HepG2 (cell line): ENCODE results near the gene LRRN2. TPM values are rescaled to one million over a fixed set of nuclear protein-coding genes. Genes with fewer than 3 reads are reported as not detected.

Source experiments
- ZNF550 ChIP-seq: sonication (generic); formaldehyde crosslinking; IDR thresholded peaks from 2 replicates; pipeline ENCODE4 v1.4.0; 2020; ENCODE audit warnings: mild to moderate bottlenecking, missing genetic modification reagents, borderline replicate concordance
- ZSCAN12 ChIP-seq: sonication (generic); formaldehyde crosslinking; IDR thresholded peaks from 2 replicates; pipeline ENCODE4 v1.9.0; 2021; ENCODE audit warnings: mild to moderate bottlenecking, missing genetic modification reagents
- polyA plus RNA-seq, 8 experiments: library from polyadenylated mRNA; depleted of rRNA in 3 of 8; stranded (reverse) in 7 of 8; unstranded in 1 of 8; fragments of >200 nt; fragmentation: Illumina TruSeq in 4 of 8; extraction: Trizol in 4 of 8; gene quantifications; 2 replicates each; pipeline versions ENCODE4 v1.2.1 to v1.2.3, GENCODE V29; 2011 to 2016; ENCODE audit warnings: low read depth in 4 of 8, missing spikeins in 1 of 8, mixed read lengths in 1 of 8; ENCODE audit not compliant: insufficient read depth in 1 of 8
- total RNA-seq, 5 experiments: library from RNA; depleted of rRNA; stranded (reverse); fragments of >200 nt; fragmentation: Illumina TruSeq; extraction: Trizol; gene quantifications; 2 replicates each; pipeline ENCODE4 v1.2.3, GENCODE V29; 2016; ENCODE audit warnings: low read depth in 1 of 5
- TF ChIP-seq, protein P1 (sequence below): sonication (generic); formaldehyde crosslinking; IDR thresholded peaks from 2 replicates; pipeline ENCODE4 v1.5.1; 2020; ENCODE audit warnings: mild to moderate bottlenecking, missing genetic modification reagents, borderline replicate concordance
- TF ChIP-seq, protein P2 (sequence below), 2 experiments: sonication (generic) in 1 of 2; formaldehyde crosslinking in 1 of 2; IDR thresholded peaks; 2 replicates each; pipeline versions ENCODE4 v1.4.0 to v1.6.1; 2018 to 2020; ENCODE audit warnings: missing genetic modification reagents in 2 of 2, borderline replicate concordance in 1 of 2, low read depth in 1 of 2, mild to moderate bottlenecking in 1 of 2, missing biosample characterization in 1 of 2
- TF ChIP-seq, protein P3 (sequence below): sonication (generic); formaldehyde crosslinking; IDR thresholded peaks from 2 replicates; pipeline ENCODE4 v1.4.0; 2020; ENCODE audit warnings: missing genetic modification reagents

LRRN2 gene
- total and polyA plus RNA-seq, 2 of the 13 experiments (the other 11 are each of a cell fraction or from before 2014, with no cell fraction given), result not detected

DNA sequence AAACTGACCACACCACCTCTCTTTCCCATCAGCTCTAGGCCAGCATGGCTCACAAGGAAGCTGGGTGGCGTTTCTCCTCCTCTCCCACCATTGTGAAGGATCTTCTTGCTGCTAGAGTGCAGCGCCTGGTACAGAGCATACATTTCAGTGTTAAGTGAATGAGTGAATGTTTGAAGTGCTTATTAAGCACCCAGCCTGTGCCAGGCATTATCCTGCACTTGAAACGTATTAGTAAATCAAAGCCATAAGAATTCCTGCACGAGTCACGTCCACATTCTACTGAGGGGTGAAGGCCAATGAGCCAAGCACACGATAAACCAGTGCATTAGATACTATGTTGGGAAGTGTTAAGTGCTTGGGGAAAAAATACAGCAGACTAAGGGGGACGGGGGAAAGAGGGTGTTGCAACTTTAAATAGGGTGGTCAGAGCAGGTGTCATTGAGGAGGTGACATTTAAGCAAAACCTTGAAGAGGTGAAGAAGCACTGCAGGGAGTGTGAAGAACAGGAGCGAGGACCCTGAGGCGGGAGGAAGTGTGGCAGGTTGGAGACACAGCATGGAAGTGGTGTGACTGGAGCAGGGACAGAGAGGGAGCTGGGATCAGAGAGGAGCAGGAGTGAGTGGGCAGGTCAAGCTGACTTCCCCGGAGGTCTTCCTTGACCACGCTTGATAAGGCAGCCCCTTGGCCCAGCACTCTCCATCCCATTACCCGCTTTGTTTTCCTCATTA lies 48.5 kb upstream of the LRRN2 start (continued):
- TF ChIP-seq, protein P1, sequence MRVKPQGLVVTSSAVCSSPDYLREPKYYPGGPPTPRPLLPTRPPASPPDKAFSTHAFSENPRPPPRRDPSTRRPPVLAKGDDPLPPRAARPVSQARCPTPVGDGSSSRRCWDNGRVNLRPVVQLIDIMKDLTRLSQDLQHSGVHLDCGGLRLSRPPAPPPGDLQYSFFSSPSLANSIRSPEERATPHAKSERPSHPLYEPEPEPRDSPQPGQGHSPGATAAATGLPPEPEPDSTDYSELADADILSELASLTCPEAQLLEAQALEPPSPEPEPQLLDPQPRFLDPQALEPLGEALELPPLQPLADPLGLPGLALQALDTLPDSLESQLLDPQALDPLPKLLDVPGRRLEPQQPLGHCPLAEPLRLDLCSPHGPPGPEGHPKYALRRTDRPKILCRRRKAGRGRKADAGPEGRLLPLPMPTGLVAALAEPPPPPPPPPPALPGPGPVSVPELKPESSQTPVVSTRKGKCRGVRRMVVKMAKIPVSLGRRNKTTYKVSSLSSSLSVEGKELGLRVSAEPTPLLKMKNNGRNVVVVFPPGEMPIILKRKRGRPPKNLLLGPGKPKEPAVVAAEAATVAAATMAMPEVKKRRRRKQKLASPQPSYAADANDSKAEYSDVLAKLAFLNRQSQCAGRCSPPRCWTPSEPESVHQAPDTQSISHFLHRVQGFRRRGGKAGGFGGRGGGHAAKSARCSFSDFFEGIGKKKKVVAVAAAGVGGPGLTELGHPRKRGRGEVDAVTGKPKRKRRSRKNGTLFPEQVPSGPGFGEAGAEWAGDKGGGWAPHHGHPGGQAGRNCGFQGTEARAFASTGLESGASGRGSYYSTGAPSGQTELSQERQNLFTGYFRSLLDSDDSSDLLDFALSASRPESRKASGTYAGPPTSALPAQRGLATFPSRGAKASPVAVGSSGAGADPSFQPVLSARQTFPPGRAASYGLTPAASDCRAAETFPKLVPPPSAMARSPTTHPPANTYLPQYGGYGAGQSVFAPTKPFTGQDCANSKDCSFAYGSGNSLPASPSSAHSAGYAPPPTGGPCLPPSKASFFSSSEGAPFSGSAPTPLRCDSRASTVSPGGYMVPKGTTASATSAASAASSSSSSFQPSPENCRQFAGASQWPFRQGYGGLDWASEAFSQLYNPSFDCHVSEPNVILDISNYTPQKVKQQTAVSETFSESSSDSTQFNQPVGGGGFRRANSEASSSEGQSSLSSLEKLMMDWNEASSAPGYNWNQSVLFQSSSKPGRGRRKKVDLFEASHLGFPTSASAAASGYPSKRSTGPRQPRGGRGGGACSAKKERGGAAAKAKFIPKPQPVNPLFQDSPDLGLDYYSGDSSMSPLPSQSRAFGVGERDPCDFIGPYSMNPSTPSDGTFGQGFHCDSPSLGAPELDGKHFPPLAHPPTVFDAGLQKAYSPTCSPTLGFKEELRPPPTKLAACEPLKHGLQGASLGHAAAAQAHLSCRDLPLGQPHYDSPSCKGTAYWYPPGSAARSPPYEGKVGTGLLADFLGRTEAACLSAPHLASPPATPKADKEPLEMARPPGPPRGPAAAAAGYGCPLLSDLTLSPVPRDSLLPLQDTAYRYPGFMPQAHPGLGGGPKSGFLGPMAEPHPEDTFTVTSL, result no peak
- TF ChIP-seq ZNF550 (CRISPR knock-in tag) (no peak), ZSCAN12 (CRISPR knock-in tag) (no peak)
- TF ChIP-seq, protein P2, sequence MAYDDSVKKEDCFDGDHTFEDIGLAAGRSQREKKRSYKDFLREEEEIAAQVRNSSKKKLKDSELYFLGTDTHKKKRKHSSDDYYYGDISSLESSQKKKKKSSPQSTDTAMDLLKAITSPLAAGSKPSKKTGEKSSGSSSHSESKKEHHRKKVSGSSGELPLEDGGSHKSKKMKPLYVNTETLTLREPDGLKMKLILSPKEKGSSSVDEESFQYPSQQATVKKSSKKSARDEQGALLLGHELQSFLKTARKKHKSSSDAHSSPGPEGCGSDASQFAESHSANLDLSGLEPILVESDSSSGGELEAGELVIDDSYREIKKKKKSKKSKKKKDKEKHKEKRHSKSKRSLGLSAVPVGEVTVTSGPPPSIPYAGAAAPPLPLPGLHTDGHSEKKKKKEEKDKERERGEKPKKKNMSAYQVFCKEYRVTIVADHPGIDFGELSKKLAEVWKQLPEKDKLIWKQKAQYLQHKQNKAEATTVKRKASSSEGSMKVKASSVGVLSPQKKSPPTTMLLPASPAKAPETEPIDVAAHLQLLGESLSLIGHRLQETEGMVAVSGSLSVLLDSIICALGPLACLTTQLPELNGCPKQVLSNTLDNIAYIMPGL (CRISPR knock-in tag; IDR thresholded peaks at IDR 0.05; ENCODE audit: borderline replicate concordance in 1 of 2, low read depth in 1 of 2), result no peak
- TF ChIP-seq, protein P3, sequence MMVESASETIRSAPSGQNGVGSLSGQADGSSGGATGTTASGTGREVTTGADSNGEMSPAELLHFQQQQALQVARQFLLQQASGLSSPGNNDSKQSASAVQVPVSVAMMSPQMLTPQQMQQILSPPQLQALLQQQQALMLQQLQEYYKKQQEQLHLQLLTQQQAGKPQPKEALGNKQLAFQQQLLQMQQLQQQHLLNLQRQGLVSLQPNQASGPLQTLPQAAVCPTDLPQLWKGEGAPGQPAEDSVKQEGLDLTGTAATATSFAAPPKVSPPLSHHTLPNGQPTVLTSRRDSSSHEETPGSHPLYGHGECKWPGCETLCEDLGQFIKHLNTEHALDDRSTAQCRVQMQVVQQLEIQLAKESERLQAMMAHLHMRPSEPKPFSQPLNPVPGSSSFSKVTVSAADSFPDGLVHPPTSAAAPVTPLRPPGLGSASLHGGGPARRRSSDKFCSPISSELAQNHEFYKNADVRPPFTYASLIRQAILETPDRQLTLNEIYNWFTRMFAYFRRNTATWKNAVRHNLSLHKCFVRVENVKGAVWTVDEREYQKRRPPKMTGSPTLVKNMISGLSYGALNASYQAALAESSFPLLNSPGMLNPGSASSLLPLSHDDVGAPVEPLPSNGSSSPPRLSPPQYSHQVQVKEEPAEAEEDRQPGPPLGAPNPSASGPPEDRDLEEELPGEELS, result no peak
